GF-D8 (cell line): ENCODE measurements around the gene BLCAP.
"Not testable (repeated sequence)": the region's sequence is repeated elsewhere in the genome, so short reads cannot be mapped to it uniquely, and the experiment has no call there.

Source experiments
- DNase-seq: peaks from one replicate; lab custom pipeline; 2025; lab: John Stamatoyannopoulos, UW

The BLCAP gene, protein sequence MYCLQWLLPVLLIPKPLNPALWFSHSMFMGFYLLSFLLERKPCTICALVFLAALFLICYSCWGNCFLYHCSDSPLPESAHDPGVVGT

DNA sequence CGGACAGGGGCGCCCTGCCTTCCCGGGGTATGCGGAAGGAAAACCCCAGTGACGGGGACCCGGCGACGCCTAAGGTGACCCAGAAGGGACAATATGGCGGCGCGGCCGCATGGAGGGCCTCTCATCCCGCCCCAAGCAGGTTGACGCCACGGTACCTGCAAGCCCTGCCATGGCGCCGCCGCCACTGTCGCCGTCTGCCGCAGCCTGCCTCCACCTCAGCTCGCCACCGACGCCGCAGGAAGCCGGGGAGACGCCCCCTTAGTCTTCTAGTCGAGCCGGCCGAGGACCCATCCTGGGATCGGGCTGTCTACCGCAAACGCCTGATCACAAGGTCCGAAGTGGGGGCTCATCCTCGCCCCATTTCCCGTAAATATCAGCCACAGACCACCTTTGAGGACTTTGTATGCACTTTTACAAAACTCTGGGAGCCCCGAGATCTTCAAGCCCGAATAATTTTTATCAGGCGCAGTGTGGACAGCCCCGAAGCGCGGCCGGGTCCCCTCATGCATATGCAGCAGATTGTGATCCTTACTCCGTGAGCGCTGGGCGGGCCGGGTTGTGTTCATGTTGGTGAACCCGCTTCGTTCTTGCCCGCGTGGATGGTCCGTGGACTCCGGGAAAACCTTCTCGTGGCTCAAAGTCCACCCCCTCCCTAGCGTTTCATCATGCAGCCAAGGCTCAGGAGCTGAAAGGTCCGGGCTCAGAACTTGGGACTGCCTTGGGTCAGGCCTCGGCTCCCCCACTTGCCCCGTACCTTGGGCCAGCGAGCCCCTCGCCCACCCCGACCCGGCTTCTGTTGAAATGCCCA is at the start of gene BLCAP:
TSS of gene BLCAP (minus strand) at position 239 of the 808 bp plus-strand sequence. CDS start 8,702 bp downstream, outside the sequence.
- peak; percentile 54 for DNase-seq

DNA sequence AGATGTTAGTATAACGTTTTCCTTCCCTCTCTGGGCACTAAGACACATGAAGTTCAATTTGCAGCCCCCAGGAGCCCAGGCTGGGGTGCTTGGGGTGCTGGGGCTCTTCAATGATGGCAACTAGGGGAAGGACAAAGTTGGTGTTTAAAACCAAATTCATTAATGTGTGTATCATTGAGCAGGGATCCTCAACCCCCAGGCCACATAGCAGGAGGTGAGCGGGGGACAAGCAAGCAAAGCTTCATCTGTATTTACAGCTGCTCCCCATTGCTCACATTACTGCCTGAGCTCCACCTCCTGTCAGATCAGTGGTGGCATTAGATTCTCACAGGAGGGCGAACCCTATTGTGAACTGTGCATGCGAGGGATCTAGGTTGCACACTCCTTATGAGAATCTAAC is 49.8 kb upstream of the BLCAP start:
- not testable (repeated sequence) for DNase-seq

DNA sequence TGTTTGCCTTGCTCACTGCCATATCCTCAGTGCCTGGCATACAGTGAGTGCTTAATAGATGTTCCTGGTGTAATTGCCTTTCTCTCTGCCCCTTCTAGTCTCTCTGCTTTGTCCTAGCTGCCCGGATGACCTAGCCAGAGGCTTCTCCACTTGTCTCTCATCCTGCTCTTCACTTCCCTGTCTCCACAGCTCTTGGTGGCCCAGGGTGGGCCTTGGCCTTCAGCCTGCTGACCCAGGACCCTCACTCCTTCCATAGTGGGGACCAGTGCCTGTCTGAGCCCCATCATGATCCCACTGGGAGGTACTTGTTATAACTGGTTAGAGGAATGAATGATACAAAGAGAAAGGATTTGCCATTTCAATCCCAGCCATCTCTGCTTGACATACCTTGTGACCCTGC is 49.2 kb upstream of the BLCAP start:
- no peak for DNase-seq

DNA sequence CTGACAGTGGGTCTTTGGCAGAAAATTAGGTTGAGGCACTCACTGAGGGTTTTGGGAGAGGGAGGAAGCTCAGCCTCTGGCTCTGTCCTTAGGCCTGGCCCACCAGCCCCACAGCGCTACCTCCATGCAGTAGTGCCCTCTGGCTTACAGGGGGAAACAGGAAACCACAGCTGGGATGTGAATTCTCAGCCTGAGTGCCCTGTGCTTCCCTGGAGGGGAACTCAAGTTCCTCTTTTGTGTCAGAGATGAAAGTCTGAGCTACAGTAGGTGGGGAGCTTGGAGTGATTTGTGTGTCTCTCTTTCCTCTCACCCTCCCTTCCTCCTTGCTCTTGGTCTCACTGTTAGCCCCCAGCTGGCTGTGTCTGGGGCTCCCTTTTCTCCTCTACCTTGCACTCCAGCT is 48.2 kb upstream of the BLCAP start:
- DNase-seq = peak; percentile 49

DNA sequence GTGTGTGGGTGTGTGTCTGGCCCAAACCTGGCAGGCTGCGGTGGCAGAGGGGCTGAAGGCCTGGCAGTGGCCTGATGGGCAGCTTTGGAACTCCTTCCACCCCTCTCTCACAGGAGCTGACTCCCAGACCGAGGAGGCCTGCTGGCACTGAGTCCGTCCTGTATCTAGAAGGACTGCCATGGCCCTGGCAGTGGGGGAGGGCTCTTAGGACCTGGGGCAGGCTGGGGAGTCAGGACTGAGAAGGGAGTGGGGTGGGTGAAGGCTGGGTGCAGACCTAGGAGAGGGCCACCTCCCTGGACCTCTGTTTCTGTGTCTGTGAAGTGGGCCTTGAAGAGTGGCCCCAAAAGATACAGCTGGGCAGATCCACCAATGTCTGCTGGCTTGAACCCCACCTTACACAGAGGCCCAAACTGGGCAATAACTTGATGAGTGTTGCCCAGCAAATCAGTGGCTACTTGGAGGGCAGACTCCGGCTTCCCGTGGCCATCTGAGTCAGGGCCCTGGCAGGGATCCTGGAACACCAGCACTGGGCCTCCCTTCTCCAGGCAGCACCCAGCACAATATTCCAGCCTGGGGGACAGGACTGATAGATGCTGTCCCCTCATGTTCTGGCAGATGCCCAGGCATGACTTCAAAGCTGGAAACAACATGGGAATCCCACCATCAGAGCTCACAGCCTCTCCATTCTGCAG is 46.7 kb upstream of the BLCAP start:
- no peak for DNase-seq

DNA sequence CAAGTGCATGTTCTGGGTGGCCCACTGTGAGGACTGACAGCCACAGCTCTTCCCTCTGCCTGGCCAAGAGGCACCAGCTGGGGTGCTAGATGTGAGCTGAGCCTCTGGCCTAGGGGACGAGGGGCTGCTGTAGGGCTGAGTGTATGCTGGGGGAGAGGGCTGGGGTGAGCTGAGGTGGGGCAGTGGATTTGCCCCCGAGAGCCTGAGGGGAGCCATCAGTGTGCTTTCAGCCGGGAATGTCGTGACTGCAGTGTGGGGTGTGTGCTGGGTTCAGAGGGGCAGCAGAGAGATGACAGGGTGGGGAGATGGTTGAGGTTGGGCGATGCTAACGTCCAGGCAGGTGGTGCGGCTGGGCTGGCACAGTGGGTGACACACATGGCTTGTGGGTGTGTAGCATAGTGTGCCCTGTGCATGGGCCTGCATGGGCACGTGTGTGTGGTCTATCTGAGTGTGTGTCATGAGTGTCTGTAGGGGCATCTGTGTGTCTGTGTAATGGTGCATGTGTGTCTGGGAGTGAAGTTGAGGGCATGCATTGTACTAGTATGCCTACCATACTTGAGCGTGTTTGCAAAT is 46.0 kb upstream of the BLCAP start:
- no peak for DNase-seq

DNA sequence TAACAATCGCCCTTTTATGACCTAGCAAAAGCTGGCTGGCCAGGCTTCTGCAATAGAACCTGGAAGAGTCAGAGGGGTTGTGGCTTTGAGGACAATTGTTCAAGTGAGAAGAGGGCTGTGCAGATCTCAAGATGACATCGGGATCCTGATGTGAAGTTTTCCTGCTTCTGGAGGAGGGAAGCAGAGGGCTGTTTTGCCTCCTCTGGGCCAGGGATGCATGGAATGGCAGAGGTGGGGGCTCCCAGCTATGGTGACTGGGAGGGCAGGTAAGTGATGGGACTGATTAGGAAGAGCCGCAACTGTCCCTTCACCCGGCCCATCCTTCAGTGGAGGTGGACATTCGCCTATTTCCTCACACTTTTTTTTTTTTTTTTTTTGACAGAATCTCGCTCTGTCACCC is 43.4 kb upstream of the BLCAP start:
- no peak for DNase-seq

DNA sequence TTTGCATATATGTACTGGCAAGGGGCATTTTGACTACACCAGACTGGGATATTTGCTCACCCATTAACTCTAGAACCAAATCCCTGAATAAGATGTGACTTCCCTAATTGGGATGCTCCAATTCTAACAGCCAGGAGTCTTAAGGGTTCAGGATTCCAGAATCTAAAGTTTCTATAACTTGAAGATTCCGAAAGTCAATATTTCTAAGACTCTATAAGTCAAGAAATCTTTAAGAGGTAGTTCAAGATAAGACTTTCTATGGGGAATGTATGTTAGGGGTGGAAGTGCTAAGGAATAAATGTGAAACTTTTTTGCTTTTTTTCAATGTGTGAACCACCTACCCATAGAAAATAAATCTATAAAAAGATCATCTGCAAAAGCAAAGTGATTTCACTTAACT is 42.7 kb upstream of the BLCAP start:
- no peak for DNase-seq

DNA sequence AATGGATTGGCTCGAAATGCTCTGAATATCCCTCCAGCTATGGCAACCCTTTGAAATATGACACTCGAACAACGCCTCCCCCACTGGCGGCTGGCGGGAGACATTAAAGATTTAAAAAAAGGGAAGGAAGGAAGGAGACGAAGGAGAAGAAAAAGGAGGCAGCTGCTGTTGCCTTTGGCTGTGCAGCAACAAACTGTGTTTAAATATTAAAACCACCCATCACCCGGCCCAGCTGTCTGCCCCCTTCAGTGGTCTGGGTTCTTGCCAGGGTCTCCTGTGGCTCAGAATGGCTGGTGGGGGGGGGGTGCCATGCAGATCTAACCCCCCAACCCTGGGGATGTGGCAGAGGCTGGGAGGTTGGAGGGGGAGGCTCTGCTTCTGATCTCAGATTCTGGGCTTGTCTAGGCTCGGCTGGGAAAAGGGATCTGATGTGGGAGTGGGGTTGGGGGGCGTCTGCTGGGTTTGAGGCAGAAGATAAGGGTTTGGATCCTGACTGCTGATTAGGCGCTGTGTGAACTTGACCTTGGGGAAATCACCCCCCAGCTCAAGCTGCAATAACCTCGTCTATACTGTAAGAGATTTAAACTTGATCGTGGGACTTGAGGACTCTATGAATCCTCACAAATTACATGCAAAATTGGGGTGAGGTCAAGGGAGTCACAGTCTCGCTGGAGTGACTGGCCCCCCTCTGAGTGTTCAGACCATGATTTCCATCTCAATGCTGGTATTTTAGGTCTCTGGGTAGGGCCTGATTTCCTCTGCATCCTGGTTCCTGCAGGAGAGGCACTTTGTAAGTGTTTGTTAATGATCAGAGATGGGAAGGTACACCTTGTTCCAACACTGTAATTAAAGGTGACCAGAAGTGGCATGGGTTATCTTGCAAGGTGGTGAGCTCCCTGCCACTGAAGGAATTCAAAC is 40.3 kb upstream of the BLCAP start:
- DNase-seq = peak; percentile 29

DNA sequence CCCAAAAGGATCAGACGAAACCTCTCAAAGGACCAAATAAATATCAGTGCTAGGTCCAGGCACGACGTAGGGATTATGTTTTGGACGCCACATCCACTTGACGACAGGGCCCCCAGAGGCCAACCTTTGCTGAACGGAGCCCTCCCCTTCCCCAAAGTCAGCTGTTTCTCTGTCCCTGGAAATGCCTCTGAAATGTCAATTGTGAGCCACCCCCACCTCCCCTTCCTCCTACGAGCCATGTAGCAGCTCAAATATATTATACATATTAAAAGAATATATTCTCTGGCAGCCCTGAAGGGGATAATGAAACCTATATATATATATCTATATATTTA is 39.6 kb upstream of the BLCAP start:
- no peak for DNase-seq

DNA sequence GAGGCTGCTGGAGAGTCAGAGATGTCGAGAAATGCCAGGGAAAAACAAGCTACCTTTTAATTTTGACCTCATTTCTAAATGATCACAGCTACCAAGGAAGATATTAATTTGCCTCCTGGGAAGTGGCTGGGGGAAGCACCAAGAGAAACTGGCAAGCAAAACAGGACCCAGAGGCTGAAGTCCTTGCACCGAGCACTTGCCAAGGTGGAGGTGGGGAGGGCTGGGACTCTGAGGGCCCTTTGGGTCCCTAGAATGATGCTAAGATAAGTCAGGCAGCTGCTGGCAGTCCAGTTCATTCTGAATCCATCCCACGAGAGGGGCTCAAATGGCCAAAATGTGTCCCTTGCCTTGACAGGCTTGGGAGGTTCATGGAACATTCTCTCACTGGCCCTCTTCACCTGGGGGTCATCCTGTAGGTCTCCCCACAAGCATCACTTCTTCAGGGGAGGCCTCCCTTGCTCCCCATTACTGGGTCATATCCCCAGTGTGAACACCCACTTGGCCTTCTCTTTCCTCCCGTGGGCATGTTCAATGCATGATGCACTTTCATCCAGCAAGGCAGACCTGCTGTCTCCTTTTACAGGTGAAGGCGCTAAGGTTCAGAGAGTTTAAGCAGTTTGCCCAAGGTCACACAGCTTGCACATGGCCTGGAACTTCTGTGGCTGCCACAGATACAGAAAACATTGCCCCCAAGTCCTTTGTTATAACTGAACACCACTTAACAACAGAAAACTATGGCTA is 39.1 kb upstream of the BLCAP start:
- no peak for DNase-seq

DNA sequence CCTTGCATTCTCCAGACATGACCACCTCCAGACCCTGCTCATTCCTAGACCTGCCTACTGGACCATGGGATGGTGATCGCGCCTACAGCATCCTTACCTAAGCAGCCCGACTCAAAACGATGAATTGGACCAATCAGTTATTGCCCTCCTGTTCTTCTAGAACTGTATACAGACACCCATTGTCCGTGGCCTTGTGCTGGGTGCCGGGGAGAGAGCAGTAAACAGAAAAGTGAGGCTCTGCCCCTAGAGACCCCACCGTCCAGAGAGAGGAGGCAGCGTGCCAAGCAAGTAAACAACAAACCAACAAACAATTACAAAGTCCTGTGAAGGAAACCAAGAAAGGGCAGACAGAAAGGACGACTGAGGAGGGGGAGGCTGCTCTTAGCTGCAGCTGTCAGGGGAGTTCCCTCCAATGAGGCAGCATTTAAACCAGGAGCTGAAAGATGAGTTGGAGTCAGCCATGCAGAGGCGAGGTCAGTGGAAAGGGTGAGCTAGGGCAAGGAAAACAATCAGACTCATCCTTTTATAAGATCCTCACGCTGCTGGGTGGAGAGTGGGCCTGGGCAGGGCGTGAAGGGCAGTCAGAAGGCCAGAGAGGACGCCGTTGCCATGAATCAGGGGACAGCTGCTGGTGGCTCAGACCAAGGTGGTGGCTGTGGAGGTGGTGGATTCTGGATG is 37.6 kb upstream of the BLCAP start:
- no peak for DNase-seq

DNA sequence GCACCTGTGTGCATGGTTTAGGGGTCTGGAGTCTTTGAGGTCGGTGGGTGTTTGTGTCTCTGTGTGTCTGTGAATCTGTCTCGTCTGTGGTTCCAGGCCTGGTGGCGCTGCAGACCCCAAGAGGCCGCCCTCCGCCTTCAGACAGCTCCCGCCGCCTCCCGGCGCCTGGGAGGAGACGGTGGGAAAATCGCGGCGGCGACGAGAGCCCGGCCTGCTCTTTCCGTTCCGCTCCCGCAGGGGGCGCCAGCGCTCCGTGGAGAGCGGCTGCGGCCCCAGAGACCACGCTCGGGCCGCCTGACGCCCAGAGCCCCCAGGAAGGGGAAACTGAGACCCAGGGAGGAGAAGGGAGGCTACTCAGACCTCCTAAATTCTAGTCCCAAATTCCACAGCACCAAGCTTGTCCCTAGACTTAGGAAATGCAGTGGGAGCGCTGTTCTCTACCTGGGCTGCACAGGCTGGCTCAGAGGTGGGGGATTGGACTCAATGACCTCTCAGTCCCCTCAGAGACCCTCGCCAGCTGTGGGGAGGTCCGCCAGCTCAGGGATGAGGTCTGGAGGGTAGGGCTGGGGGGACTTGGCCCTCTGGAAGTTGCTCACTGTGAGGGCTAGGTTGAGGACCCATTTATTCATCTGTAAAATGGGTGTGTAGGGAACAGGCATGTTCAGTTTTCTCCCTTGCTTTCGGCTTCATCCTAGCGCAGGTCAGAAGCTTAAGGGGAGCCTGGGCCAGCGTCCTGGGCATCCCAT is 36.9 kb upstream of the BLCAP start:
- no peak for DNase-seq

DNA sequence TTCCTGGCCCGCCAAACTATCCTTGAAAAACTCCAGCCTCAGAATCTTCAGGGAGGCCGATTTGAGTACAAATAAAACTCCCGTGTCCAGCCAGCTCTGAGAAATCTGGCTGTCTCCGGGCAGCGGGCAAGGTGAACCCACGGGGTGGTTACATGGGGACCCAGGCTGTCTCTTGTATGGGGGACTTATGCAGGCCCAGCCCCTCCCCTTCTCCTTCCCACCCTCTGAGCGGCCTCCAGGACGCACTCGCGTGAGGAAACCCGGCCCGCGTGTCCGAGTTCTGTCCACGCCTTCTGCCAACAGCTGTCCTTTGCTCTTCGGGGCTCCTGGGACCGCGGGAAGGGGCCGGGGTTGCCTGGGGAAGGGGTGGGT is 36.3 kb upstream of the BLCAP start:
- no peak for DNase-seq

DNA sequence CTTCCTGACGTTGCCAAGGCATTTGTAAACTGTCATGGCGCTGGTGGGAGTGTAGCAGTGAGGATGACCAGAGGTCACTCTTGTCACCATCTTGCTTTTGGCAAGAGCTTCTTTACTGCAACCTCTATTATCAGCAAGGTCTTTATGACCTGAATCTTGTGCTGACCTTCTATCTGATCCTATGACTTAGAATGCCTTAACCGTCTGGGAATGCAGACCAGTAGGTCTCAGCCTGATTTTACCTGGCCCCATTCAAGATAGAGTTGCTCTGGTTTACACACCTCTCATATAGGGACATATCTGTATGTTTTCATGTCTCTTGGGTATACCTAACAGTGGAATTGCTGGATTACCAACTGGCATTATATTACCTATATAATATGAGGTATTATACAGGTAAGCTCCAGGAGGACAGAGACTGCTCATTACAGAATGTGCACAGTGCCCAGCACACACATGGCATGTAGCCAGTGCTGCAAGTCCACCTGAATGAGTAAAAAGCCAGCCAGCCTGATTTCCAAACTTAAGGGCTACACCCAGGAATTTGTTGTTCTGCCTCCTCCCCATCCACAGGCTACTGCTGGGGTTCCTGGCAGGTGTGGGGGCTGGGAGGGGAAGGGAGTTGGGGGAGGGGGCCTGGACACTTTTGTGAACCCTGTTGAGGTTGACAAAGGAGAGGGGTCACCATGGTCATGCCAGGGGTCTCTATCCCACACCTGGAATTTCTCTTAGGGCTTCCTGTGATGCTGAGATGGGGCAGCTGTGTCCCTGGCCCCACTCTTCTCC is 35.2 kb upstream of the BLCAP start:
- DNase-seq = no peak

DNA sequence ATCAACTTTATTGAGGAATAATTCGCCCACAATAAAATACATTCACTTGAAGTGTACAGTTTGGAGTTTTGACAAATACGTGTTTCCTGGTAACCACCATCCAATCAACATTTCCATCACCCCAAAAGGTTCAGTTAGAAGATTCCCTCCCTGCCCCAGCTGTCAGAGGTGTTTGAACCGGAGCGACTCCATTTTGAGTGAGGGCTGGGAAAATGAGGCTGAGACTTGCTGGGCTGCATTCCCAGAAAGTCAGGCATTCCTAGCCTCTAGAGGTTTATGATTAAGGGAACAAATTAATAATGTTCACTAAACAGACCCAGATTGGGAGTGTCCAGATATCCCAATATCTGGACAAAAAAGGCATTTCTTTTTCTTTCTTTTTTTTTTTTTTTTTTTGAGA is 33.0 kb upstream of the BLCAP start:
- no peak for DNase-seq

DNA sequence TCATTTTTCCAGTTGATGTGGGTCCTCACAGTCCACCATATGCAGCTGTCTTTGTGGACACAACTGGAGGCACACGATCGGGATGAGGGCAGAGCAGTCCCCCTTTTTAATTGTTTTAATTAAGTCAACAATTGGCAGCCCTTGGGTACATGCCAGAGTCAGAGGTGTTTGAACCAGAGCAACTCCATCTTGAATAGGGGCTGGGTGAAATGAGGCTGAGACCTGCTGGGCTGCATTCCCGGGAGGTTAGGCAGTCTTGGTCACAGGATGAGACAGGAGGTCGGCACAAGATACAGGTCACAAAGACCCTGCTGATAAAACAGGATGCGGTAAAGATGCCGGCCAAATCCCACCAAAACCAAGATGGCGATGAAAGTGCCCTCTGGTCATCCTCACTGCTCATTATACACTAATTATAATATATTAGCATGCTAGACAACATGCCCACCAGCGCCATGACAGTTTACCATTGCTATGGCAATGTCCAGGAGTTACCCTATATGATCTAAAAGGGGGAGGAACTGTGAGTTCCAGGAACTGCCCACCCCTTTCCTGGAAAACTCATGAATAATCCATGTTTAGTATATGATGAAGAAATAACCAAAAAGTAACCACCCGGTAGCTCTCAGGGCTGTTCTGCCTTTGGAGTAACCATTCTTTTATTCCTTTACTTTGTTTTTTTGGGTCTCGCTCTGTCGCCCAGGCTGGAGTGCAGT is 31.8 kb upstream of the BLCAP start:
- DNase-seq = no peak

DNA sequence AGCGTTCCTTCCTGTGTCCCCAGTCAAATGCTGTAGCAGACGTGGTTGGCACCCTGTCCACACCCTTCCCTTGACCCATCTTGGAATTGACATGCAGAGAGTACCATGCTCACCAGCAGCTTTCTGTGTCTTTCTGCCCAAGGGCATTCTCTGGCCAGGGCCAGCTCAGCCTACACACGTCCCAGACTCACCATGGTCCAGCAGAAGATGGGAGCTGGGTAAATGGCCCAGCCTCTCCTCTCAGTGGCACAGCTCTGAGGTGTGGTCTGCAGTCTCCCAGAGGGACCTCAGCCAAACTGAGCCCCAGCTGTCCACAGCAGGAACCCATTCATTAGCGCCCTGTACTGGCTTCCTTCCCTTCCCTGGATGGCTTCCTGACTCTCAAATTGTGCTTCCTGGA is 31.1 kb upstream of the BLCAP start:
- no peak for DNase-seq

DNA sequence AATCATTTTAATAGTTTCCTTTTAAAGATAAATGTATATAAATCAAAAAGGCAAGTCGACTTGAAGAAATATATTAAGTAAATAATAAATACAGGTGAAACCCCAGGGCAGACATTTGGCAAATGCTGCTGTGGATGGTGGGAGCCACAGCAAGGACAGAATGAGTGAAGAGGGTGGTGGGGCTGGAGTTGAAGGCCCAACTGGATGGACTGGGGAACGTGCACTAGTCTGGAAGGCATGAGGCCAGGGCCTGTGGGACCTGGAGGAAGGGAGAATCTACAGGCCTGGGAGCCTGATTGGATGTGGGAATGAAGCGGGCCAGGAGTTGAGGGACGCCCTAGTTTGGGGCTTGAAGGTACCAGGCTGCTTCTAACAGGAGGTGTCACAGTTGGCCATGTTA is 30.6 kb upstream of the BLCAP start:
- DNase-seq = no peak
